Hepatocyte (in vitro differentiated cells): Measurements from ENCODE around the gene ODF4.

Experiments
- CTCF ChIP-seq: fragments of 200-600 bp; sonication (generic); IDR thresholded peaks from 2 replicates; pipeline ENCODE4 v1.5.1; 2016; ENCODE audit warnings: antibody characterized with exemption, mild to moderate bottlenecking; ENCODE audit not compliant: poor library complexity
- EZH2 ChIP-seq: fragments of 200-600 bp; sonication (generic); IDR thresholded peaks from 2 replicates; pipeline ENCODE4 v1.6.1; 2016; ENCODE audit warnings: antibody characterized with exemption, mild to moderate bottlenecking, borderline replicate concordance
- EZH2phosphoT487 ChIP-seq: fragments of 200-600 bp; sonication (generic); IDR thresholded peaks from one replicate; pipeline ENCODE4 v1.6.1; 2018; ENCODE audit warnings: antibody characterized with exemption, mild to moderate bottlenecking, low read depth, moderate library complexity; ENCODE audit not compliant: unreplicated experiment, severe bottlenecking

- TF ChIP-seq CTCF (peak; percentile 84), EZH2 (no peak), EZH2phosphoT487 (no peak)
These were observed 38.9 kb upstream of the ODF4 start for GRCh38 chr17:8300627-8301242.
